Dermis blood vessel endothelial cell (primary cell): ENCODE measurements around the gene CITED2. TPM values are rescaled to one million over a fixed set of nuclear protein-coding genes. Genes with fewer than 3 reads are reported as not detected.
A peak's percentile ranks its signal among the peaks of the same experiment; 100 is the strongest.

Source experiments
- DNase-seq: peaks from one replicate; pipeline ENCODE4 v3.0.0; 2010
- total RNA-seq: library from RNA; depleted of rRNA; stranded (reverse); fragments of >200 nt; gene quantifications from 2 replicates; pipeline ENCODE4 v1.2.3, GENCODE V29; 2014

CITED2 gene
- total RNA-seq, 1 donor from 2014 or later = 28.8 TPM

- DNase-seq = no peak
Measured at GRCh38 chr6:139329224-139329623, 45.2 kb downstream of the CITED2 start.

DNA sequence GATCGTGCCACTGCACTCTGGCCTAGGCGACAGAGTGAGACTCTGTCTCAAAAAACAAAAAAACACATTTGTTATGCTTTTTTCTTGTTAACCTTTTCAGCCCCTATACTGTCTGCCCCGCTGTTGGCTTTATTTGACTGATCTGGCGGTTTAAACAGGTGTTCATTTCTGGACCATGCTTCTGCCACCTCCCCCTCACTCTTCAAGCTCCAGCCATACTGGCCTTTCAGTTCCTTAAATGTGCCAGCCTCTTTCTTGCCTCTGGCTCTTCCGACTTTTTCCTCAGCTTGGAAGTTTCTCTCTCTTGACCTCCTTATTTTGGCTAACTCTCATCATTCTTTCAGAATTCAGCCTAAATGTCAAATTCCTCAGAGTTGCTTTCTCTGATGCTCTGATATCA lies 47.4 kb downstream of the CITED2 start:
- no peak for DNase-seq

DNA sequence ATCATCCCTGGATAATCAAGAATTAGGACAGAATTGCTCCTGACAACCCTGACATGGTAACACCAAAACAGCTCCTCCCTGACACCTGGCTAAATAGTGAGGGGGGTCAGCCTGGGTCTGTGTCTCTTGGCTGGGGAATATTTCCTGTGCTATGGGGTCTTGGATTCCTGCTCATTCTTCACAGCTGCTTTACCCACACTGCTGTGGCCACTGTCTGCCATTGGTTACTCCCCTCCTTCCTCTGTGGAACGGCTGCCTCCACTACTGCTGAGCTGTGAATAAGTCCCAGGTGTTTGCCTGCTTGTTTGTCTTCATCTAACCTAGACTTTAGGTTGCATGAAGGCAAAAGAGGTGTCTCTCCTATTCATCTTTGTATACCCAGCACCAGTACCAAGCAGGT lies 48.8 kb downstream of the CITED2 start:
- DNase-seq = peak; percentile 32

DNA sequence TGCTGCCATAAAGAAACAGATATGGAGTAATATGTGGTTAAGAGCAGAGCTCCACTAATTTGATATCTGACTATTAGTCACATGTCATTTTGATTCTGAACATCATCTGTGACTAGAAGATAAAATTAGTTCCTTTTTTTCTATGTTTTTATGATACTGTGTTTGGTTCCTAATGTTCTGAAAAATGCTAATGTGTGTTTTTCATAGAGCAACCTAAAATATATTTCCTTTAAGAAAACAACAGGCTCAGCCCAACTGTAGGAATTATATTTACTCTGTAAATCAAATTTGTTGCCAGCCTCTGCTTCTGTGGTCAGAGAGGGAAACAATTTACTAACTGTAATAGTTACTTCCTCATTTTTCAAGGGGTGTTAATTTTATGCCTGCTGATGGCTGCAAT lies 49.3 kb downstream of the CITED2 start:
- no peak for DNase-seq

DNA sequence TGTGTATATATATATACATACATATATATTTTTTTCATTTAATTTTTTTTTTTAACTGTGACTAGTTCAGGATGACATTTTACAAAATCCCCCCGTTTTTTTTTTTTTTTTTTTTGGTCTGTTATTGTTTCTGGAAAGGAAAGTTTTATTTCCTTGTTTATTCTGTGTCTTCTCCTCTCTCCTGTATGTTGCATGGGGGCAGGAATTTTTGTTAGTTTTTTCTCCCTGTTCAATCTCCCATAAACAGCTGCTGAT lies 50.2 kb downstream of the CITED2 start:
- no peak for DNase-seq

GRCh38 chr6:139323511-139324300 lies 50.7 kb downstream of the CITED2 start:
- DNase-seq = peak; percentile 97

Other genes with a start within 250 kb of the CITED2 start
- 37.8 and 44.6 TPM in 2 replicates for gene HECA, start 239.6 kb downstream of the CITED2 start, total RNA-seq
- gene TXLNB, start 82.7 kb downstream of the CITED2 start, total RNA-seq = 0.68 and 0.74 TPM in 2 replicates